Stimulated activated CD8-positive, alpha-beta memory T cell treated with anti-CD3 and anti-CD28 coated beads, Interleukin-15, amount 100 ng/mL, for 4 hours (primary cell): ENCODE measurements around the gene CLCNKB.
"Not testable (repeated sequence)": the region's sequence is repeated elsewhere in the genome, so short reads cannot be mapped to it uniquely, and the experiment has no call there.

ENCODE experiments used
- DNase-seq, 2 donors: peaks; one replicate each; pipeline ENCODE4 v3.0.0-alpha.2; 2020; ENCODE audit warnings: low read depth in 2 of 2

The CLCNKB gene

DNA sequence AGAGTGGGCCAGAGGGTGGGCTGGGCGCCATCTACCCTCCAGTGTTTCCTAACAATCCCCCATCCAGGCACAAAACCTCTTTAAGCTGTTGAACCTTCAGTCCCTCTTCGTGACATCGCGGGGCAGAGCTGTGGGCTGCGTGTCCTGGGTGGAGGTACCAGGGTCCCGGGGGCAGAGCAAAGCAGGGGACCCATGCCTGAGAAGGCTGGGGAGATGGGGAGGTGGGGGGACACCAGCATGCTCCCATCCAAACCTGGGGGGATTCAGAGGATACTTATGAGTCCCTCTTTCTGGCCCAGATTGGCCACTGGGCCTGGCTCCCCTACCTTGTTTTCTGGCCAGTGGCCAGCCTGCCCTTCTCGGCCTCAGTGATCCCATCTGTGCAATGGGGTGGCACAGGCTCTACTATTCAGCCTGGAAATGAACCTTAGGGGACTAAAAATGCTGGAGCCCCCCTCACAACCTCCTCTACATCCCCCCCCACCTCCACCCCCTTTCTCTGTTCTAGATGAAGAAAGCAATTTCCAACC, 10.4 kb upstream of the CLCNKB start:
- DNase-seq = not testable (repeated sequence)

GRCh38 chr1:16036461-16036860, 7.1 kb upstream of the CLCNKB start:
- DNase-seq = not testable (repeated sequence)

DNA sequence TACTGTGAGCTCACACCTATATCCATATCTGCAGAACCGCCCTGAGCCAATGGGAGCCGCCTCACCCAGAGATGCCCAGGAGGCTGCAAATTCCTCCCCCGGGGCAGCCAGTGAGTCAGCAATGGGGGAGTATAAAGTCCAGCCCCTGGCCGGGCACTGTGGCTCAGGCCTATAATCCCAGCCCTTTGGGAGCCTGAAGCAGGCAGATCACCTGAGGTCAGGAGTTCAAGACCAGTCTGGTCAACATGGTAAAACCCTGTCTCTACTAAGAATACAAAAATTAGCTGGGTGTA, 5.0 kb upstream of the CLCNKB start:
- DNase-seq = no peak

DNA sequence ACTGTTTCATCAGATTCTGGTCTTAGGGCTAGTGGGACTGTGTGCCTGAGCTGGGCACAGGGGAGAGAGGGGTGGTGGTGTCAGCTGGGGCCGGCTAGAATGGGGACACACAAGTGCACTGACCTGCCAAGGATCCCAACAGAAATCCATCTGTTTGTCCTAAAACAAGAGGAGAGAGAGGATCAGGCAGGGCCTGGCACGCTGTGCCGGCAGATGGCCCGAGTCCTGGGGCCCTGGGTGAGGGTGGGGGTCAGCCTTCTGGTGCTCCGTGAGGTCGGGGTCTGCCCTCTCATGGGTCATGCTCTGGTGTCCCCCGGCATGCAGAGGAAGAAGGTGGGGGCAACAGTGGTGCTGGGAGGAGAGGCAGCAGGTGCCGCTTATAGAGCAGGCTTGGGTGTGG, 3.7 kb upstream of the CLCNKB start:
- not testable (repeated sequence) for DNase-seq

GRCh38 chr1:16041200-16041599, 2.4 kb upstream of the CLCNKB start:
- no peak for DNase-seq

- no peak for DNase-seq
These were observed 1.5 kb upstream of the CLCNKB start for GRCh38 chr1:16042096-16042495.

DNA sequence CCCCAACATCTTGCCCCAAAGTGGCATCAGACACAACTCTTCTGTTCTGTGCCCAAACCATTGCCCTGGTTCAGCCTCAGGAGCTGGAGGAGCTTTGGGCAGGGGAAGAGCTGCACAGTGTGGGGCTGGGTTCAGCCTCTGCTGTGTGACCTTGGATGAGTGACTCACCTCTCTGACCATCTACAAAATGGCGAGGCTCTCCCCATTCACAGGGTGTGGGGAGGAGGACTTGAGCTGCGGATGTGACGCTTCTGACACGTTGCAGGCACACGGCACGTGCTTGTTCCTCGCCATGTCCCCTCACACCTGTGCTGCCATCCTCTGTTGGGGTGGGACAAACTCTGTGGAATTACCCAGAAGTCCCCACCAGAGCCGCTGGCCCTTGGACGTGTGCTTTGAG, 928 bp upstream of the CLCNKB start:
- not testable (repeated sequence) for DNase-seq

- no peak for DNase-seq
These were observed 368 bp downstream of the CLCNKB start for GRCh38 chr1:16043950-16044349.

- DNase-seq = no peak
These were observed 3.3 kb downstream of the CLCNKB start for GRCh38 chr1:16046842-16047241.

- no peak for DNase-seq
These were observed 4.4 kb downstream of the CLCNKB start for GRCh38 chr1:16047791-16048475.

GRCh38 chr1:16048573-16049189, 5.1 kb downstream of the CLCNKB start:
- DNase-seq = peak; percentile 19 to 26

- no peak for DNase-seq
These were observed 6.7 kb downstream of the CLCNKB start for GRCh38 chr1:16050328-16050727.

DNA sequence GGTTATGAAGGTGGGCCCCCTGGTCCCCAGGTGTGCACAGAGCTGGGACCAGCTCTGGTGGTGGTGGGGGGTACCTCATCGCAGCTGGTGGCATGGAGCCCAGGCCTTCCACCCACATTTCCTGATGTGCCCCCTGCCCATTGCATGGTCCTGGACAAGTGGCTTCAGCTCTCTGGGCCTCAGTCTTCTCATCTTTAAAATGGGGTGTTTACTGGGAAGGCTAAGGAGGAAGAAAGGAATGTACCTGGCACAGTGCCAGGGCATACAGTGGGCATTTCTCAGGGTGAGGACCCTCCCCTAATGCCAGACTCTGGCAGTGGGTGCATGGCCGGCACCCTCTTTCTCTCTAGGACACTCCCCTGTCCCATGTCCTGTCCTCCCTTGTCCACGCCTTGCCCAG, 7.5 kb downstream of the CLCNKB start:
- no peak for DNase-seq

DNA sequence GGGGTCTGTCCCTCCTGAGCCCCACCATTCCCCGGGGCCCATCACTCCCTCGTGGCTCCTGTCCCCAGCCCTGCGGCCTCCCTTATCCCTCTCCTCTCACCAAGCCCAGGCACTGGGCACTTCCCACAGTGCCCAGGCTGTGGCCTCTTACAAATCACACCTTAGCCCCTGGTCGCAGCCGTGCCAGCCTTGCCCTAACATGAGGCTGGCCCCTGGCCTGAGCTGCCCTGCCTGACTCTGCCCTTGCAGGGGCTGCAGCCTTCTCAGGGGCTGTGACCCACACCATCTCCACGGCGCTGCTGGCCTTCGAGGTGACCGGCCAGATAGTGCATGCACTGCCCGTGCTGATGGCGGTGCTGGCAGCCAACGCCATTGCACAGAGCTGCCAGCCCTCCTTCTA, 8.4 kb downstream of the CLCNKB start:
- not testable (repeated sequence) for DNase-seq

DNA sequence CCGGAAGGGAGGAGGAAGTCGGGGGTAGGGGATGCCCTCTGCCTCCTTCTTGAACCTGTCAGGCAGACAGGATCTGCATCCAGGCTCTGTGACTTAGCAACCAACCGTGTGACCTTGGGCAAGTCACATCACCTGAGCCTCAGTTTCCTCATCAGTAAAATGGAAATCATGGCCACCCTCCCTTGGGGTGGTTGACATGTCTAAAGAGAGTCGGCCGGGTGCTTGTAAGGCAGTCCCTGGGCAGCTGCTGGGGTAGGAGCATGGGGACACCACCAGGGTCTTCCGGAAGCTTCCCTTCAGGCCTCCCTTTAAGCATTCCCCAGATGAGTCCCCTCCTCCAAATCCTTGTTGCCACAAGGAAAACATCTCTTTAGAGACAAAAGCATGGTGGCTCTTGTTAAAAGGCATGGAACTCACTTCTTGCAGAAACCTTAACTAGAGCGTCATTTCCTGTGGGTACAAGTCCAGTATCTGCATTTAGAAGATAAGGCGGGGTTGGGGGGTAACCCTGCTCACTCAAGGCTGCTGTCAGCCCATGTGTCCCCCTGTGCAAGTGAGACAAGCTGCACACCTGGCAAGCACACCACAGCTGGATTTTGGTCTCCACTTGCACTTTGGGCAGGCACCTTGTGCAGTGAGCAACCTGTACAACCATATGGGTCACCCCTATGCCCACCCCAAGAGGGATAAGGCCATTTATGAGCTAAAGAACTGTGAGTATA, 10.4 kb downstream of the CLCNKB start:
- no peak for DNase-seq

DNA sequence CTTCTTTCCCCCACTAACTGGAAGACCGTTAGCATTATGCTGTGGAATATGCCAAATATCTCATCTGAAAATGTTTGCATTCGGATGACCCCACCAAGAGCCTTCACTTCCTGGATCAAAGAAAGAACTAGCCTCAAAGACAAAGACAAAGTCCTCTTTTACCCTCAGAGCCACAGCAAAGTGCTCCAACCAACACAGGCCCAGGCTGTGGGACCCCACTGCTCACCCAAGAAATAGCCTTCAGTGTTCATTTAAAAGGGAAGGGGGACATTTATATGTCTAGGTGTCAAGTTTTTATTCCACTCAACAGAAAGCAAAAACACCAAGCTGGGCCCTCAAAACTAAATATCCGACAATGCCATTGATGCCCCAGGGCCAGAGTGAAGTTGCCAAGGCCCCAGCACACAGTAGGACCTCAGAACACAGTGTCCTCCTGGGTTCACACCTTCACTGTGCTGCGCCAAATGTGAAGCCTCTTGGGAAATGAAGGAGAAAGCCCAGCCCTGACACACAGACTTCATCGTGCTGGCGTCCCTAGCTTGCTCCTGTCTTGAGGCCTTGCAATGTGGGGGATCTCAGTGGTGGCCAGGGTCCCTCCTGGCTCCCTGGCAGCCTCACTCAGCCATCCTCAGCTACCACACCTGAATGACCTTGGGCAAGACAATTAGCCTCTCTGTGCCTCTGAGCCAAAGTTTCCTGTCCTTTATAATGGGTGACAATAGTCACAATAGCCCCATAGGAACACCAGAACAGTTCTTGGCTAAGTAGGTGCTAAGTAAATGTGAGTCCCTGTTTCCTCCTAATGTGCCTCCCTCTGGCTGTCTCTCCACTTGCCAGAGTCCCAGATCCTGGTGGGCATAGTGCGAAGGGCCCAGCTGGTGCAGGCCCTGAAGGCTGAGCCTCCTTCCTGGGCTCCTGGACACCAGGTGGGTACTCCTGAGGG, 11.3 kb downstream of the CLCNKB start:
- DNase-seq = no peak

DNA sequence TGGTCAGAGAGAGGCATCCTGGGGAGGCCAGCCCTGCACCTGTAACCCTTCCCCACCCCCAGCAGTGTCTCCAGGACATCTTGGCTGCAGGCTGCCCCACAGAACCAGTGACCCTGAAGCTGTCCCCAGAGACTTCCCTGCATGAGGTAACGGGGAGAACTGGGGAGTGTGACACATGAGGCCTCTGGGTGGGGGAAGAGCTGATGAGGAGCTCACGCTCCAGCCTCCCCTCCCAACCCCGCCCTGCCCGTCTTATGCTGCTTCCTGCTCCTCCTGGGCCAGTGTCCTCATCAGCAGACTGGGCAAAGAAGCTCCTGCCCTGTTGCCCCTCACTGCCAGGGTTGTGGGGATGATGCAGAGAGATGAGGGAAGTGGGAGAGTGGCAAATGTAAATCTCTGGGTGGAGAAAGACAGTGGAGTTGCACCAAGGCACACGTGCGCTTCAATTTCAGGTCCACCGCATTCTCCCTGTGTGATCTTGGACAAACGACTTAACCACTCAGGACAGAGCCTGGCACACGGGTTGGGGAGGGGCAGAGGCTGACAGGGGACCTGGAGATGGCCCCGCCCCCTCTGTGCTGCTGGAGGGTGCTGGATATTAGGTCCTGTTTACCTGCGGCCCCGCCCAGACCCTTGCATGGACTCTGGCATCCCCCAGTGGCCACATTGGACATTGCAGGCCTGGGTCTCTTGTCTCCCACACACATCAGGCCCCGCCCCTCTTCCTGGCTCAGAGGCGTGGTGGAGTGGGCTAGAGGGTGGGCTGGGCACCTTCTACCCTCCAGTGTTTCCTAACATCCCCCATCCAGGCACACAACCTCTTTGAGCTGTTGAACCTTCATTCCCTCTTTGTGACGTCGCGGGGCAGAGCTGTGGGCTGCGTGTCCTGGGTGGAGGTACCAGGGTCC, 12.3 kb downstream of the CLCNKB start:
- peak; percentile 57 to 79 for DNase-seq

DNA sequence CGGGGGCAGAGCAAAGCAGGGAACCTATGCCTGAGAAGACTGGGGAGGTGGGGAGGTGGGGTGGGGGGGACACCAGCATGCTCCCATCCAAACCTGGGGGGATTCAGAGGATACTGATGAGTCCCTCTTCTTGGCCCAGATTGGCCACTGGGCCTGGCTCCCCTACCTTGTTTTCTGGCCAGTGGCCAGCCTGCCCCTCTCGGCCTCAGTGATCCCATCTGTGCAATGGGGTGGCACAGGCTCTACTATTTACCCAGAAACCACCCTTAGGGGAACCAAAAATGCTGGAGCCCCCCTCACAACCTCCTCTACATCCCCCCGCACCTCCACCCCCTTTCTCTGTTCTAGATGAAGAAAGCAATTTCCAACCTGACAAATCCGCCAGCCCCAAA, 12.9 kb downstream of the CLCNKB start:
- not testable (repeated sequence) for DNase-seq

GRCh38 chr1:16057314-16057915, 13.8 kb downstream of the CLCNKB start:
- DNase-seq = not testable (repeated sequence)

DNA sequence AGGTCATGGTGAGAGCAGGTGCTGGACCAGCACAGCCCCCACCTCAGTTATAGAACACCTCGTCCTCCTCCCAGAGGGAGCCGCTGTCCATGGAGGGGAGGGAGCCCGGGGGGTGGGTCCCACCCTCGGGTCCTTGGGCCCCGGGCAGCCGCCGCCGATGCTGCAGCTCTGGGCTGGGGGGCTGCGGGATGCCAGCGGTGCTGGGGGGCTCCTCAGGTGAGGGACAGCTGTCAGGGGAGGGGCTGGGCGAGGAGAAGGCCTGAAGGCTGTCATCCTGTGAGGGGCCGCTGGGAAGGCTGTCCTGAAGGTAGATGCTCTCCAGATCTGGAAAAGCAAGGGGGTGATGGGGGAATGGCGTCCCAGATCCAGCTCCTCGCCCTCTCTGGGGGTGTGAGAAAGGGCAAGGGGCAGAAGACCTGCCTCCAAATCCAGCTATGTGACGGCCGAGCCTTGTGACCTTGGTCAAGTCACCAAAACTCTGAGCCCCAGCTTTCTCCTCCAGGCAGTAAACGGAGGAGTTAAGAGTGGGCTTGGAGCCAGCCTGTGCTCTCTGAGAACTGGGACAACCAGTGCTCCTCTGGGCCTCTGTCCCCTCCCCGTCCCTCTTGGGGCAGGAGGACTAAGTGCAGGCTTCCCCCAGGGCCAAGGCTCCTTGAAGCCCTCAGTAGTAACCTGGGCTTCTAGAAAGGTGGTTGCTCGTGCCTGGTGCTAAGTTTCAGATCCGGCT, 15.0 kb downstream of the CLCNKB start:
- not testable (repeated sequence) for DNase-seq
